Endodermal cell (in vitro differentiated cells): Measurements from ENCODE around the gene CAPZA2. TPM values are rescaled to one million over a fixed set of nuclear protein-coding genes. Genes with fewer than 3 reads are reported as not detected.
"Not testable (repeated sequence)": the region's sequence is repeated elsewhere in the genome, so short reads cannot be mapped to it uniquely, and the experiment has no call there.

Experiments
- DNase-seq: peaks from one replicate; pipeline ENCODE4 v3.0.0-alpha.2; 2017
- H3K27ac ChIP-seq: 2 replicates; pipeline ENCODE4 v1.5.1; 2013; ENCODE audit warnings: mild to moderate bottlenecking, low read depth, low read length, moderate library complexity
- H3K27me3 ChIP-seq: 2 replicates; pipeline ENCODE4 v1.6.1; 2013; ENCODE audit warnings: mild to moderate bottlenecking, low read length, moderate library complexity; ENCODE audit not compliant: insufficient read depth, control insufficient read depth, poor library complexity, severe bottlenecking
- H3K36me3 ChIP-seq: 2 replicates; pipeline ENCODE4 v1.7.0; 2013; ENCODE audit warnings: mild to moderate bottlenecking, low read length, moderate library complexity; ENCODE audit not compliant: control insufficient read depth, insufficient read depth
- H3K4me1 ChIP-seq: one replicate; pipeline ENCODE4 v1.7.0; 2013; ENCODE audit warnings: low read length; ENCODE audit not compliant: control insufficient read depth, insufficient read depth
- H3K4me3 ChIP-seq: 2 replicates; pipeline ENCODE4 v1.5.1; 2013; ENCODE audit warnings: mild to moderate bottlenecking, low read length, moderate library complexity
- H3K9ac ChIP-seq: 2 replicates; pipeline ENCODE4 v1.6.1; 2013; ENCODE audit warnings: mild to moderate bottlenecking, low read length, moderate library complexity; ENCODE audit not compliant: poor library complexity, severe bottlenecking; ENCODE audit errors: extremely low read depth
- H3K9me3 ChIP-seq: 2 replicates; pipeline ENCODE4 v1.6.1; 2013; ENCODE audit warnings: mild to moderate bottlenecking, low read length, moderate library complexity; ENCODE audit not compliant: control insufficient read depth
- H3K27ac Mint-ChIP-seq: 2 replicates; pipeline ENCODE4 v1.8.0; 2020; ENCODE audit warnings: mixed read lengths
- H3K27me3 Mint-ChIP-seq: 2 replicates; pipeline ENCODE4 v1.8.0; 2021; ENCODE audit warnings: mild to moderate bottlenecking, mixed read lengths; ENCODE audit not compliant: insufficient read depth
- H3K36me3 Mint-ChIP-seq: 2 replicates; pipeline ENCODE4 v1.8.0; 2020; ENCODE audit warnings: low read depth, mixed read lengths
- H3K4me1 Mint-ChIP-seq: 2 replicates; pipeline ENCODE4 v1.8.0; 2020; ENCODE audit warnings: mixed read lengths
- H3K4me3 Mint-ChIP-seq: 2 replicates; pipeline ENCODE4 v1.8.0; 2020; ENCODE audit warnings: mild to moderate bottlenecking, moderate library complexity, mixed read lengths
- H3K9me3 Mint-ChIP-seq: 2 replicates; pipeline ENCODE4 v1.8.0; 2020; ENCODE audit warnings: mild to moderate bottlenecking, mixed read lengths
- WGBS, 2 experiments: methylation state at CpG; one replicate each; pipeline versions ENCODE4 v1.1.5 to v1.1.7; 2013; ENCODE audit warnings: missing lambda C conversion rate in 2 of 2, mixed read lengths in 1 of 2; ENCODE audit not compliant: insufficient coverage in 1 of 2, insufficient read length in 1 of 2; 5-methylcytosine and 5-hydroxymethylcytosine counted together
- total RNA-seq, 2 donors: library from RNA; stranded (reverse); fragmentation: NEBNext Ultra II Directional in 1 of 2; extraction: Animal tissue kit (Norgen Biotek cat#: 25700) in 1 of 2; gene quantifications; 2 replicates in 1 of 2; 3 replicates in 1 of 2; pipeline ENCODE4 v1.2.1, GENCODE V29; 2021
- TF ChIP-seq, protein P1 (sequence below): fragments of 200-600 bp; sonication (generic); conservative IDR thresholded peaks from 2 replicates; pipeline ENCODE4 v1.5.0; 2021; ENCODE audit warnings: antibody characterized with exemption, mild to moderate bottlenecking

Gene CAPZA2
- total RNA-seq, 2 donors from 2014 or later: 127 to 133 TPM

- Mint-ChIP-seq H3K27me3 (peaks cover 5% of the 10 kb centered on the region), H3K4me3 (no peak overlapping the region), H3K36me3 (no peaks in the 10 kb centered on the region), H3K9me3 (no peaks in the 10 kb centered on the region), H3K27ac (no peak overlapping the region), H3K4me1 (peaks cover 17% of the 10 kb centered on the region)
- H3K27ac ChIP-seq: no peak overlapping the region
- 89 to 91% methylated on average over 4 of the region's 4 CpGs for WGBS, 2 experiments
- H3K9me3 ChIP-seq: no peaks in the 10 kb centered on the region
- TF ChIP-seq, protein P1, sequence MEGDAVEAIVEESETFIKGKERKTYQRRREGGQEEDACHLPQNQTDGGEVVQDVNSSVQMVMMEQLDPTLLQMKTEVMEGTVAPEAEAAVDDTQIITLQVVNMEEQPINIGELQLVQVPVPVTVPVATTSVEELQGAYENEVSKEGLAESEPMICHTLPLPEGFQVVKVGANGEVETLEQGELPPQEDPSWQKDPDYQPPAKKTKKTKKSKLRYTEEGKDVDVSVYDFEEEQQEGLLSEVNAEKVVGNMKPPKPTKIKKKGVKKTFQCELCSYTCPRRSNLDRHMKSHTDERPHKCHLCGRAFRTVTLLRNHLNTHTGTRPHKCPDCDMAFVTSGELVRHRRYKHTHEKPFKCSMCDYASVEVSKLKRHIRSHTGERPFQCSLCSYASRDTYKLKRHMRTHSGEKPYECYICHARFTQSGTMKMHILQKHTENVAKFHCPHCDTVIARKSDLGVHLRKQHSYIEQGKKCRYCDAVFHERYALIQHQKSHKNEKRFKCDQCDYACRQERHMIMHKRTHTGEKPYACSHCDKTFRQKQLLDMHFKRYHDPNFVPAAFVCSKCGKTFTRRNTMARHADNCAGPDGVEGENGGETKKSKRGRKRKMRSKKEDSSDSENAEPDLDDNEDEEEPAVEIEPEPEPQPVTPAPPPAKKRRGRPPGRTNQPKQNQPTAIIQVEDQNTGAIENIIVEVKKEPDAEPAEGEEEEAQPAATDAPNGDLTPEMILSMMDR: no peak
- no peaks in the 10 kb centered on the region for H3K36me3 ChIP-seq
- H3K4me3 ChIP-seq: no peak overlapping the region
- peaks cover 6% of the 10 kb centered on the region for H3K4me1 ChIP-seq
- DNase-seq: no peak
- peaks cover 13% of the 10 kb centered on the region for H3K27me3 ChIP-seq
- H3K9ac ChIP-seq: no peak overlapping the region
Measured at GRCh38 chr7:116955801-116956476, 93.6 kb downstream of the CAPZA2 start.

GRCh38 chr7:116956477-116956804, 94.1 kb downstream of the CAPZA2 start:
- TF ChIP-seq, protein P1: no peak
- Mint-ChIP-seq H3K4me1 (peaks cover 17% of the 10 kb centered on the region), H3K27me3 (peaks cover 3% of the 10 kb centered on the region), H3K4me3 (no peak overlapping the region), H3K27ac (no peak overlapping the region), H3K9me3 (no peaks in the 10 kb centered on the region), H3K36me3 (no peaks in the 10 kb centered on the region)
- H3K9me3 ChIP-seq: no peaks in the 10 kb centered on the region
- no peaks in the 10 kb centered on the region for H3K36me3 ChIP-seq
- 87% methylated on average over 2 of the region's 2 CpGs; no CpG with 5 or more reads in 1 of the 2 experiments for WGBS, 2 experiments
- no peak overlapping the region for H3K9ac ChIP-seq
- H3K27me3 ChIP-seq: peaks cover 13% of the 10 kb centered on the region
- H3K4me3 ChIP-seq: no peak overlapping the region
- no peak overlapping the region for H3K27ac ChIP-seq
- DNase-seq: no peak
- H3K4me1 ChIP-seq: peaks cover 6% of the 10 kb centered on the region

DNA sequence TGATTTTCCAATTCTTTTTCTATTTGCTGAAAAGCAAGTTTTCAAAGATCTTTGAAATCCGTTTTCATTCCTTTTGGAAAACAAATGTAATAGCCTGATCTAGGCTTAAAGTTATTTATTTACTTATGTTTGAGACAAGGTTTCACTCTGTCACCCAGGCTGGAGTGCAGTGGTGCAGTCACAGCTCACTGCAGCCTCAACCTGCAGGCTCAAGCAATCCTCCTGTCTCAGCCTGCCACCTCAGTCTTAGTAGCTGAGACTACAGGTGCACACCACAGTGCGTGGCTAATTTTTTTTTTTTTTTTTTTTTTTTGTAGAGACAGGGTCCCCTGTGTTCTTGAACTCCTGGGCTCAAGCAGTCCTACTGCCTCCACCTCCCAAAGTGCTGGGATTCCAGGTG, 95.5 kb downstream of the CAPZA2 start:
- no peak overlapping the region for H3K9ac ChIP-seq
- Mint-ChIP-seq H3K27ac (no peak overlapping the region), H3K9me3 (no peaks in the 10 kb centered on the region), H3K4me3 (no peak overlapping the region), H3K4me1 (peaks cover 14% of the 10 kb centered on the region), H3K27me3 (peaks cover 3% of the 10 kb centered on the region), H3K36me3 (peaks cover 2% of the 10 kb centered on the region)
- H3K9me3 ChIP-seq: no peaks in the 10 kb centered on the region
- TF ChIP-seq, protein P1: no peak
- H3K27ac ChIP-seq: no peak overlapping the region
- H3K36me3 ChIP-seq: no peaks in the 10 kb centered on the region
- no peak overlapping the region for H3K4me3 ChIP-seq
- 72 to 80% methylated on average over 1 to 2 of the region's 2 CpGs for whole genome bisulfite sequencing, 2 experiments
- H3K27me3 ChIP-seq: peaks cover 13% of the 10 kb centered on the region
- H3K4me1 ChIP-seq: peaks cover 4% of the 10 kb centered on the region
- no peak for DNase-seq

DNA sequence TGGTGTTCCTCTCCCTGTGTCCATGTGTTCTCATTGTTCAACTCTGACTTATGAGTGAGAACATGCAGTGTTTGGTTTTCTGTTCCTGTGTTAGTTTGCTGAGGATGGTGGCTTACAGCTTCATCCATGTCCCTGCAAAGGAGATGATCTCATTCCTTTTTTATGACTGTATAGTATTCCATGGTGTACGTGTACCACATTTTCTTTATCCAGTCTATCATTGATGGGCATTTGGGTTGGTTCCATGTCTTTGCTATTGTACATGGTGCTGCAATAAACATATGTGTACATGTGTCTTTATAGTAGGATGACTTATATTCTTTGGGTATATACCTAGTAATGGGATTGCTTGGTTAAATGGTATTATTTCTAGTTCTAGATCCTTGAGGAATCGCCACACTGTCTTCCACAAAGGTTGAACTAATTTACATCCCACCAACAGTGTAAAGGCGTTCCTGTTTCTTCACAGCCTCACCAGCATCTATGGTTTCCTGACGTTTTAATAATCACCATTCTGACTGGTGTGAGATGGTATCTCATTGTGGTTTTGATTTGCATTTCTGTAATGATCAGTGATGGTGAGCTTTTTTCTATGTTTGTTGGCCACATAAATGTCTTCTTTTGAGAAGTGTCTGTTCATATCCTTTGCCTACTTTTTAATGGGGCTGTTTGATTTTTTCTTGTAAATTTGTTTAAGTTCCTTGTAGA, 99.7 kb downstream of the CAPZA2 start:
- not testable (repeated sequence) for DNase-seq, H3K27ac ChIP-seq, H3K9me3 ChIP-seq, H3K27ac Mint-ChIP-seq, H3K4me1 ChIP-seq, H3K4me3 ChIP-seq, H3K9ac ChIP-seq, H3K36me3 ChIP-seq, H3K27me3 Mint-ChIP-seq, H3K9me3 Mint-ChIP-seq, H3K27me3 ChIP-seq, H3K4me3 Mint-ChIP-seq, H3K4me1 Mint-ChIP-seq, H3K36me3 Mint-ChIP-seq
- 94 to 100% methylated on average over 1 to 4 of the region's 4 CpGs for WGBS, 2 experiments
